ENCODE data around the gene CORO6. TPM values are rescaled to one million over a fixed set of nuclear protein-coding genes. Genes with fewer than 3 reads are reported as not detected.

The CORO6 gene
- total RNA-seq, 1 donor from 2014 or later: 12.9 TPM

DNA sequence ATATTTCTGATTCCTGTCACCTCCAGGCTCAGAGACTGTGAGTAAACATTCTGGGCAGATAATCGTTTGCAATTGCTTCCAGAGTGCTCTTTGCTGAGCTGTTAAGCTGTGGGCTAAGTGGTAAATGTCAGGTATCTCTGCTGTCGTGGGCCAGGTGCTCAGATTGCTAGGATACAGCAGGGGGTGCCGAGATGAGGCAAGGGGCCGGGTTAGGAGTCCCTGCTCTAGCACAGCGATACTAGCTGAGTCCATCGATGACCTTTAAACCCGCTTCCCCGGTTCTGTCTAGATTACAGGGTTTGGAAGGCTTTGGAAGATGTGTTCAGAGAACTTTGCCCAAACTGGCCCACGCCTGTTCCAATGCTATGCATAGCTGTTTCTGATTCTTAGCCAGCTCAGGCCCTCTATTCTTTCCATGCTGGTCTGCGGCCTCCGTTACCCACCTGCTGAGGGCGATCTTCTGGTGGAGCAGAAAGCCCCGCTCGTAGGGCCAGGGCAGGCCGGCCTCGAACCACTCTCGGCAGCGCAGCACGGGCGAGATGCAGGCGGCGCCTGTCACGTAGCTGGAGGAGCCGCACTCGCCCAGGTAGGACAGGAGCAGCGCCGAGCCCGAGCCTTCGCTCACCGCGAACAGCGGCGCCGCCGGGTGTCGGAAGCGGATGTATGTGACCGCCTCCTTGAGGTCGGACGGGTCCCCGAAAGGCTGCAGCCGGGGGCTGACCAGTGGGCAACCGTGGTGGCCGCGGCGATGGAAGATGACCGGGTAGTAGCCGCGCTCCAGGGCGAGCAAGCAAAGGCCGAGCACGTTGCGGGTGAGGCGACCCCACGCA, 56.9 kb downstream of the CORO6 start:
- no peak for DNase-seq (ENCODE audit: low spot score)

Other genes with a start within 250 kb of the CORO6 start
- 62.5 TPM for gene TAOK1, start 232.5 kb downstream of the CORO6 start, total RNA-seq
- gene ABHD15, start 55.9 kb downstream of the CORO6 start, total RNA-seq: 23.7 TPM
- gene TP53I13, start 54.2 kb downstream of the CORO6 start, total RNA-seq: 109 TPM
- gene GIT1, start 33.3 kb downstream of the CORO6 start, total RNA-seq: 56.1 TPM
- gene ANKRD13B, start 29.8 kb downstream of the CORO6 start, total RNA-seq: 13.4 TPM